OCI-M1 (cell line): ENCODE data around the gene BICRA.
A peak's percentile ranks its signal among the peaks of the same experiment; 100 is the strongest.
"Not testable (repeated sequence)": the region's sequence is repeated elsewhere in the genome, so short reads cannot be mapped to it uniquely, and the experiment has no call there.

Experiments
- DNase-seq: peaks from one replicate; lab custom pipeline; 2025; lab: John Stamatoyannopoulos, UW

The BICRA gene

DNA sequence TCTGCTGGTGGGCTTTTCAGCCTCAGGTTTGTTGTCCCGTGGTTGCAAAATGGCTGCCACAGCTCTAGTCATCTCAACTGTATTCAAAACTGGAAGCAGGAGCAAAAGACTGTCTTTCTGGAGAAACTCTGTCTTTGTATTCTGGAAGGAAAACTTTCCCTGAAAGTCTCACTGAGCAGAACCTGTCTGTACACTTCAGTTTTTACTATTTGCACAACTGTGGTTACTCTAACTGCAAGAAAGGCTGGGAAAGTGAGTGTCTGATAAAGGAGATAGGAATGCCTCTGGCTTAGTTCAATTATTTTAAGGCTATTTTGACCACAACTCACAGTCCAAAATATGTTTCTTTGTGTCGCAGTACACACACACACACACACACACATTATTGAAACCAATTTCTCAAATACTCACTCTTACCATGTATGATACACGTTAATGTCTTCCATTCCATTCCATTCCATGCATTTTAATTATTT, 54.5 kb downstream of the BICRA start:
- peak; percentile 64 for DNase-seq

DNA sequence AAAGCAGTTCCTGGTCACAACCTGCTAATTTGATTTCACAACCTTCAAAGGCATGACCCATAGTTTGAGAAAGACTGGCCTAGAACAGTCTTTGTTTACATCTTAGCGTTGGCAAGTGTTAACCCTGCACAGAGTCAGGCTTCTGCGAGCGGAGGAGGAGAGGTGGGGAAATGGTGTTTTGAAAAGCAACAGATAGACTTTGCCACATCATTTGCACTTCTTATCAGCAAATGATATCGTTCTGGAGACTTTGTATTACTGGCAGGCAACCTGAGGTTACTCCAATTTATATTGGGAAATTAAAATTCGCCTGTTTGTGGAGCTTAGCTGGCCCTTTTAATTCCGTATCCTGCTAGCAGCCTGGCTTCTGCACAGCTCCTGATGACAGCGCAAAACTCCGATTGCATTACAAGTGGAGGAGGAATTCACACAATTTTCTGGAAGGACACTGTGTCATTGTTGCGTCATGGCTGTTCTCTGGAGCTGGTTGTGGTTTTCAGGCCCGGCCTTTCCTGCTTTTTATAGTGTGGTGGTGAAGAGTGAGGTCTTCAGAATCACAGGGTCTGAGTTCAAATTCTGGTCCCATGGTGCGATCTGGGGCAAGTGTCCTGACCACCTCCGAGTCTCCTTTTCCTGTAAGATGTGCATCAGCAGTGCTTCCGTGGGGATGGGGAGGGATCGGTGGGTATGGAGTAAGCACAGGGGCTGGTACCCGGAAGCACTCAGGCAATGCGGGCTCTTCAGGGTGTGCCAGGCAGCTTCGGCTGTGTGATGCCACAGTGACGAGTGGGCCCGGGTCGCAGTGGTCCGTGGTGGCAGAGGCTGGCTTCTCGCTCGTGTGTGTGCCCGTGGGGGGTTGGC, 55.2 kb downstream of the BICRA start:
- DNase-seq, result peak; percentile 82

DNA sequence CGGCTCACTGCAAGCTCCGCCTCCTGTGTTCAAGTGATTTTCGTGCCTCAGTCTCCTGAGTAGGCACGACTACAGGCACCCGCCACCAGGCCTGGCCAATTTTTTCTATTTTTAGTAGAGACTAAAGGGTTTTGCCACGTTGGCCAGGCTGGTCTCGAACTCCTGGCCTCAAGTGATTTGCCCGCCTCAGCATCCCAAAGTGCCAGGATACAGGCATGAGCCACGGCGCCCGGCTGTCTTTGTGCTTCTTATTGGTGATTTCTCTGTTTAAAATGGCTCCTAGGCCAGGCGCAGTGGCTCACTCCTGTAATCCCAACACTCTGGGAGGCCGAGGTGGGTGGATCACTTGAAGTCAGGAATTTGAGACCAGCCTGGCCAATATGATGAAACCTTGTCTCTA, 59.6 kb downstream of the BICRA start:
- not testable (repeated sequence) for DNase-seq

DNA sequence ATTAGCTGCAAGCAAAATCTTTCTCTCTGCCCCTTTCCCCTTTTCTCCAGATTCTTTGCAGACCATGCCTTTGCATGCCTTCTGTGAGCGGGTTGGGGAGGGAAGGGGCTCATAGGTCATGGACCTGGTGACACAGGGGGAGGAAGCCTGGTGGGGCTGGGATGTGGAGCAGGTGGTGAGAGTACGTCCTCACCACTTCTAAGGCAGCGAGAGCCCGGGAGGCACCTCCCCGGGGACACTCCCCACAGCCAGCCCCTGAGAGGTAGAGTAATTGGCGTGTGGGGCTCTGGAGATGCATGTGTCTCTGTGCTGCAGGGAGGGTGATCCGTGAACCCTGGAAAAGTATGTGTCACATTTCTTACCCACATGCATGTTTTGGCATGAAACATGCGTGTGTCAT, 61.8 kb downstream of the BICRA start:
- DNase-seq, result no peak

DNA sequence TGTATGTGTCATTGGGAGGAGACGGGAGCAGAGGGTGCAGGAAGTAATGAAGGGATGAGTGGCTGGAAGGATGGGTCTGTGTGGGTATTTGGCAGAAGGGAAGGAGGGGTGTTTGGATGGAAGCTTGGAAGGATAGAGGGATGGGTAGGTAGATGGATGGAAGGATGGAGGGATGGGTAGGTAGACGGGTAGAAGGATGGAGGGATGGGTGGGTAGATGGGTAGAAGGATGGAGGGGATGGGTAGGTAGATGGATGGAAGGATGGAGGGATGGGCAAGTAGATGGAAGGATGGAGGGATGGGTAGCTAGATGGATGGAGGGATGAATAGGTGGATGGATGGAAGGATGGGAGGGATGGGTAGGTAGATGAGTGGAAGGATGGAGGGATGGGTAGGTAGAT, 62.6 kb downstream of the BICRA start:
- no peak for DNase-seq

DNA sequence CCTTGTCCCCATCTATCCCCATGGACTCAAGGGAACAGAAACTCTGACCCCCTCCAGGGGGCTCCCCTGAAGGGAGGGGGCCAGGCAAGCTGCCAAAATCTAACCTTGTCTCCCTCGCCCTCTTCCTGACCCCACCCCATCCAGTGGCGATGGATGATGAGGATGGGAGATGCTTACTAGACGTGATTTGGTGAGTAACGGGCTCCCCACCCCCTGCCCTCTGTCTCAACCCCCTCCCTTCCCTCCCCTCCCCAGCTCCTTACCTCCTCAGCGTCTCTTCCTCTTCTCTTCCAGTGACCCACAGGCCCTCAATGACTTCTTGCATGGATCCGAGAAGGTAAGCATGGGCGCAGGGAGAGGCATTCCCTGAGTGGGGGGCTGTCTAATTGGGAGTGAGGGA, 64.5 kb downstream of the BICRA start:
- DNase-seq, result no peak

DNA sequence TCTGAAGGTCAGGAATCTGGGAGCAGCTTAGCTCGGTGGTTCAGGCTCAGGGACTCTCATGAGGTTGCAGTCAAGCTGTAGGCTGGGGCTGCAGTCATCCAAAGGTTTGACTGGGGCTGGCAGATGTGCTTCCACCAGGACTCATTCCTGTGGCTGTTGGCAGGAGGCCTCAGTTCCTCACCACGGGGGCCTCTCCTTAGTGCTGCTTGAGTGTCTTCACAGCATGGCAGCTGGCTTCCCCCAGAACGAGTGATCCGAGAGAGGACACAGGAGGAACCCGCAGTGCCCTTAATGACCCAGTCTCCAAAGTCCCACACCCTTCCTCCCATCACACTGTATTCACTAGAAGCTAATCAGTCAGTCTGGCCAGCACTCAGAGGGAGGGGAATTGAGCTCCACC, 65.6 kb downstream of the BICRA start:
- no peak for DNase-seq

DNA sequence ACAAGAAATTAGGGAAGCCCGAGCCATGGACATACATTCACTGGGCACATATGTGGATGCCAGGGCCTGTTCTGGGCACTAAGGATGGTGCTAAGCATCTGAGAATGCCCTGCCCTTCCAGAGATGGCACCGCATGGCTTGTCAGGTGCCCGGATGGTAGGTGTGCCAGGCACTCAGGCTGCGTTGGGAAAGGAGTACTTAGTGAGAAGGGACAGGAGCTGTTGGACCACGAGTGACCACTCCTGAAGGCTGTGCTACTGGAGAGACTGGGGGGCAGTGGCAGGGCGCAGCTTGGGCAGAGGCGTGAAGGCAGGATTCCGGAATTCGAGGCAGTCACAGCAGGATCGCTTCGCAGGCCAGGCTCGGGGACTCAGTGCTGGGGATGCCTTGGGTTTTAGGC, 66.3 kb downstream of the BICRA start:
- no peak for DNase-seq

DNA sequence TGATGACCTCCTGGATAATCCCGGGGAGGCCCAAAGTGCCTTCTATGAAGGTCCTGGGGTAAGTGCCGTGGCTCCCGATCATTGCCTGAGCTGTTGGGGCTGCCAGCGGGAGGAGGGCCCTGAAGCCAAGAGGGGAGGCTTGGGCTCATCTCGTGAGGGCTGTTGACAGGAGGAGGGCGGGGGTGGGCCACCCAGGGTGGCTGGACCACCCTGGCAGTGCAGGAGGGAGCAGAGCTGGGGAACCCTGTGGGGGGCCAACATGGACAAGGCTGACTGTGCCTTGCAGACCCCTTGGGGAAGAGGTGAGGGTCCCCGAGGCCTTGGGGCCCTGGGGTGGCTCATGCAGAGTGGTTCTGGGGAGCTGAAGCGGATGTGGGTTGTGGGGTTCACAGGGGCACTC, 66.9 kb downstream of the BICRA start:
- DNase-seq, result no peak

DNA sequence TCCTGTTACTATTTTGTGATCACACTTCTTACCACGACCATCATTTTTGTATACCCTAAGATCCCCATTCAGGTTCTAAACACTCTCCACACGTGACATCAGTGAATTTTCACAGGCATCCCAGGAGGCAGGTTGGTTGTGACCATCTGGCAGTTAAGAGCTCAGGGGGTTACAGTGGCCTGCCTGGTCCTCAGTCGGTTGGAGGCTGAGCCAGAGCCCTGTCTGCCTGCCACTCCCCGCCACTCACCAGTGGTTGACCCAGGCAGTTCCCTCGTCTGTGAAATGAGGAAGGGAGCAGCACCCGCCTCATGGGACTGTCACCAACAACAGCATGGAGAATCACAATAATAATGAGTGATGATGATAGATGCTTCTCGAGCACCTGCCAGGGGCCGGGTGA, 67.9 kb downstream of the BICRA start:
- no peak for DNase-seq

DNA sequence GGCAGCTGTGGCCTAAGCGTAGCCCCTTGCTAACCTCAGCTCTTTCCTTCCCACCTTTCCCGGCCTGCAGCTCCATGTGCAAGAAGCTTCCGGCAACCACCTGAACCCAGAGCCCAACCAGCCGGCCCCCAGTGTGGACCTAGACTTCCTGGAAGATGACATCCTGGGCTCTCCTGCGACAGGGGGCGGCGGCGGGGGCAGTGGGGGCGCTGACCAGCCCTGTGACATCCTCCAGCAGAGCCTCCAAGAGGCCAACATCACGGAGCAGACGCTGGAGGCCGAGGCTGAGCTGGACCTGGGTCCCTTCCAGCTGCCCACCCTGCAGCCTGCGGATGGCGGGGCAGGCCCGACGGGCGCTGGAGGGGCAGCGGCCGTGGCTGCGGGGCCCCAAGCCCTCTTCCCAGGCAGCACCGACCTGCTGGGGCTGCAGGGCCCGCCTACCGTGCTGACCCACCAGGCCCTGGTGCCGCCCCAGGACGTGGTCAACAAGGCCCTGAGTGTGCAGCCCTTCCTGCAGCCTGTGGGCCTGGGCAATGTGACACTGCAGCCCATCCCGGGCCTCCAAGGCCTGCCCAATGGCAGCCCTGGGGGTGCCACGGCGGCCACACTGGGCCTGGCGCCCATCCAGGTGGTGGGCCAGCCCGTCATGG, 70.4 kb downstream of the BICRA start:
- no peak for DNase-seq

DNA sequence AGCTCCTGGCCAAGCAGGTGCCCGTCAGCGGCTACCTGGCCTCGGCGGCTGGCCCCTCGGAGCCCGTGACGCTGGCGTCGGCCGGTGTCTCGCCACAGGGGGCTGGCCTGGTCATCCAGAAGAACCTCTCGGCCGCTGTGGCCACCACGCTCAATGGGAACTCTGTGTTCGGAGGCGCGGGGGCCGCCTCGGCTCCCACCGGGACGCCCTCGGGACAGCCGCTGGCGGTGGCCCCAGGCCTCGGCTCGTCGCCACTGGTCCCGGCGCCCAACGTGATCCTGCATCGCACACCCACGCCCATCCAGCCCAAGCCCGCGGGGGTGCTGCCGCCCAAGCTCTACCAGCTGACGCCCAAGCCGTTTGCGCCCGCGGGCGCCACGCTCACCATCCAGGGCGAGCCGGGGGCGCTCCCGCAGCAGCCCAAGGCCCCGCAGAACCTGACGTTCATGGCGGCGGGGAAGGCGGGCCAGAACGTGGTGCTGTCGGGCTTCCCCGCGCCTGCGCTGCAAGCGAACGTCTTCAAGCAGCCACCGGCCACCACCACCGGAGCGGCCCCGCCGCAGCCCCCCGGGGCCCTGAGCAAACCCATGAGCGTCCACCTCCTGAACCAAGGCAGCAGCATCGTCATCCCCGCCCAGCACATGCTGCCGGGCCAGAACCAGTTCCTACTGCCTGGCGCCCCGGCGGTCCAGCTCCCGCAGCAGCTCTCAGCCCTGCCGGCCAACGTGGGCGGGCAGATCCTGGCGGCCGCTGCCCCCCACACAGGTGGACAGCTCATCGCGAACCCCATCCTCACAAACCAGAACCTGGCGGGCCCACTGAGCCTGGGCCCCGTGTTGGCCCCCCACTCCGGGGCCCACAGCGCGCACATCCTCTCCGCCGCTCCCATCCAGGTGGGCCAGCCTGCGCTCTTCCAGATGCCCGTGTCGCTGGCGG, 71.3 kb downstream of the BICRA start:
- DNase-seq, result no peak

DNA sequence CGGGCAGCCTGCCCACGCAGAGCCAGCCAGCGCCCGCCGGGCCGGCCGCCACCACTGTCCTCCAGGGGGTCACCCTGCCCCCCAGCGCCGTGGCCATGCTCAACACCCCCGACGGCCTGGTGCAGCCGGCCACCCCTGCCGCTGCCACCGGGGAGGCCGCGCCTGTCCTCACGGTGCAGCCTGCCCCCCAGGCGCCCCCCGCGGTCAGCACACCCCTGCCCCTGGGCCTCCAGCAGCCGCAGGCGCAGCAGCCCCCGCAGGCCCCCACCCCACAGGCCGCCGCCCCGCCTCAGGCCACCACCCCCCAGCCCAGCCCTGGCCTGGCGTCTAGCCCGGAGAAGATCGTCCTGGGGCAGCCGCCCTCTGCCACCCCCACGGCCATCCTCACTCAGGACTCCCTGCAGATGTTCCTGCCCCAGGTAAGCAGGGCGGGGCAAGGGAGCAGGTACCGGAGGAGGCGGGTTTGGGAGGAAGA, 72.0 kb downstream of the BICRA start:
- no peak for DNase-seq

DNA sequence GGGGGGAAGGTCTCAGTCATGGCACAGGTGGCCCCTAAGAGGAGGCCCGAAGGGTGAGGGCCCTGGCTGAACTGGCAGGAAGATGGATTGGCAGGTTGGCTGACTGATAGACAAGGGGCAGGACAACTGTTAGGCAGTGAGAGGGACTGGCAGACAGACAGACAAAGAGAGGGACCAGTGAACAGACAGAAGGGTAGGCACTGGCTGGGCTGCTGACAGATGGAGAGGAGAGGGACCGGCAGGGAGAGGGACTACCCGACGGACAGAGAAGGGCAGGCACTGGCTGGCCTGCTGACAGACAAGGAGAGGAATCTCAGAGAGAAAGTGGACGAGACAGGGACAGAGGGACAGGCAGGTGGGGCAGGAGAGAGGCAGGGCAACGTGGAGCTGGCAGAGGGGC, 72.5 kb downstream of the BICRA start:
- DNase-seq, result no peak

DNA sequence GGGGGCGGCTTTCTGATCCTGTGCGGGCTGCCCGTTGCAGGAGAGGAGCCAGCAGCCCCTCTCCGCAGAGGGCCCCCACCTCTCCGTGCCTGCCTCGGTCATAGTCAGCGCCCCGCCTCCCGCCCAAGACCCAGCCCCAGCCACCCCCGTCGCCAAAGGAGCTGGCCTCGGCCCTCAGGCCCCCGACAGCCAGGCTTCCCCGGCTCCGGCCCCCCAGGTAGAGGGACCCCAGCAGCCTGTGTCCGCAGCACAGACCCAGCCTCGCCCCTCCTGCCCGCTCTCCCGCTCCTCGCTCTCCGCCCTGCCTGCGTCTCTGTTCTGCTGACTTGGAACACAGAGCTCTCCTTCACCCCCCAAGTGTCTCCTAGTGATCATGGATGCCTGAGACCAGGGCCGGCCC, 73.0 kb downstream of the BICRA start:
- no peak for DNase-seq

DNA sequence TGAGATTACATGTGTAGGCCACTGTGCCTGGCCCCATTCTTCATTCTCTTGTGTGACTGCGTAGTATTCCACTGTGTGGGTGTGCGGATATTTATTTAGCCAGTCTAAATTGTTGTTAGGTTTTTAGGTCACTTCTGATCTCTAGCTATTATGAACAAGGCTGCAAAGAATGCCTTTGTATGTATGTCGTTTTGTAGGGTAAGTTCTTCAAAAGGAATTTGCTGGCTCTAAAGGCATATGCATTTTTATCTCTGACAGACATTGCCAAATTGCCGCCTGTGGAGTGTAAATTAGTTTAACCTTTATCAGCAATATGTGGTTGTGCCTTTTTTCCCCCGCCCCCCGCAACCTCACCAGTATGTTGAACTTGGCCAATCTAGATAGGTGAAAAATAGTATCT, 74.0 kb downstream of the BICRA start:
- DNase-seq, result peak; percentile 84

DNA sequence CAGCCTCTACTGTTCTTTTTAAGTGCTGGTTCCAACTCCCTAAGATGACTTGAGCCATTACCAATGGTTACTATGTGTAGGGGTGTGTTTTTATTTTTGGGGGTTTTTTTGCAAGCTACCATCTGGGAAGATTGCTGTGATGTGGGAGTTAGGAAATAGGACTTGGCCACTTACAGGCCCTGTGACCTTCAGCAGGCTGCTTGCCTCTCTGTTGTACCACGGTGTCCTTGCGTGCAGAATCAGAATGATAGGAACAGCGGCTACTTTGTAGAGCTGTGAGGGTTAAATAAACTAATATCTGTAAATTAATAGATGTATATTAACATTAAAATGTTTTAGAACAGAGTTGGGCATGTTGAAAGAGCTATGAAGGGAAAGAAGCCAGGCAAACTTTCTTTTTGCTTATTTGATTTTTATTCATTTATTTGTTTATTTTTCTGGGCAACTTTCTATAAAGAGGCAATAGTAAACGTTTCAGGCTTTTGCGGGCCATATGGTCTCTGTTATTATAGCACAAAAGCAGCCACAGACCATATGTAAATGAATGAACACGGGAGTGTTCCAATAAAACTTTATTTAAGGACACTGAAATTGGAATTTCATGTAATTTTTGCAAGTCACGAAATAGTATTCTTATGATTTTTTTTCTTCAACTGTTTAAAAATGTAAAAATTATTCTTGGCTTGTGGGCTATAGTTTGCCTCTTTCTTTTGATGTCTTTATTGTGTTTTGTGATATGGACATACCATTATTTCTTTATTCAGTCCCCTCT, 77.9 kb downstream of the BICRA start:
- DNase-seq, result no peak

DNA sequence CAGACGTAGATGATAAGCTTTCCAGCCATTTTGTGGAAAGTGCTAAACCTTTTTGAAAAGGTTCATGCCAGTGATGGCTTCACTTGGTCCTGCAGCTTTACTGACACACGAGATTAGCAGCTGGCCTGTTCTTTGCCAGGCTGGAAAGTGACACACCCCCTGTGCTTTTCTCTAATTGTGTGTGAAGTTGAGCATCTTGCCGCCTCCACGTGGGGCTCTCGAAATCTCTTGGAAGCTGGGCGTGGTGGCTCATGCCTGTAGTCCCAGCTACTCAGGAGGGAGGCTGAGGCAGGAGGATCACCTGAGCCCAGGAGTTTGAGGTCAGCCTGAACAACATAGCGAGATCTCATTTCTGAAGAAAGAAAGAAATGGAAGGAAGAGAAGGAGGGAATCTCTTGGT, 79.0 kb downstream of the BICRA start:
- no peak for DNase-seq

DNA sequence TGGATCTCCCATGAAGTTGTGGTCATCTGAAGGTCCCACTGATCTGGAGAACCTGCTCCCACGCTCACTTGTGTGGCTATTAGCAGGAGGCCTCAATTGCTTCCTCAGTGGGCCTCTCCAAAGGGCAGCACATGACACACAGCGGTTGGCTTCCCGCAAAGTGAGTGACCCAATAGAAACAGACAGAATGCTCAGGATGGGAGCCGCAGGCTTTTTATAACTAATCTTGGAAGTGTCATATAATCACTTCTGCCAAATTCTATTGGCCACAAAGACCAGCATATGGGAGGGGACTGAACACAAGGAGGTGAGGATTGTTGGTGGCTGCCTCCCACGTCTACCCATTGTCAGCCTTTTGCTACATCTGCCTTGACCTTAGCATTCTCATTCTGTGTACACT, 82.2 kb downstream of the BICRA start:
- DNase-seq, result no peak

DNA sequence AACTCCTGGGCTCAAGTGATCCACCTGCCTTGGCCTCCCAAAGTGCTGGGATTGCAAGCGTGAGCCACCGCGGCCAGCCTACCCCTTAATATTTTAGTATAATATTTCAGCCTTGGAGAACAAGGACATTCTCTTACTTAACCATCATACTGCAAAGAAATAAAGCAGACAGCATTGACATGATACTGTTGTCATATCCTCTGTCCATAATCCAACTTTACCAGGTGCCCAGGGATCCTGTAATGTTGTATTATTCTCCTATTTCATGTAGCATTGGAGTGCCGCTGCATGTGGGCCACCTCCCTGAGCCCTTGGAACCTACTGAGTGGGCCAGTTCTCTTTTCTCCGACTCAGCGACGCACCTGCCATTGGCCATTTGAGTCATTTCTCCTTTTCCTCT, 82.8 kb downstream of the BICRA start:
- DNase-seq, result no peak

DNA sequence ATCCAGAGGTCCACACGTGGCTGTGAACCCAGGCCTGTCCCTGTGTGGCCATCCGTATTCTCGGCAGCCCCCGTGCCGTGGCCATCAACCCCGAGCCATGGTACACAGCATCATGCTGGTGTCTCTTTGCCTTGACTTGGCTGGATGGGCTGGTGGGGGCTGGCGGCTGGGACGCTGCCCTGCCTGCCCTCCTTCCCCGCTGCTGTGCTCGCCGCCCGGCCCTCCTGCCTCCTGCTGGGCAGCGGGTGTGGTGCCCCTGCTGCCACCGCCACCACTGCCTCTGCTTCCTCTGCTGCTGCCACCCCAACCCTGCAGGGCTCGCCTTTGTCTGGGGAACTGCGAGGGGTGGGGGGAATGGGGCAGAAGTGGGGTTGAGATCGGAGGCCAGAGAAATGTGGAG, 84.6 kb downstream of the BICRA start:
- no peak for DNase-seq

DNA sequence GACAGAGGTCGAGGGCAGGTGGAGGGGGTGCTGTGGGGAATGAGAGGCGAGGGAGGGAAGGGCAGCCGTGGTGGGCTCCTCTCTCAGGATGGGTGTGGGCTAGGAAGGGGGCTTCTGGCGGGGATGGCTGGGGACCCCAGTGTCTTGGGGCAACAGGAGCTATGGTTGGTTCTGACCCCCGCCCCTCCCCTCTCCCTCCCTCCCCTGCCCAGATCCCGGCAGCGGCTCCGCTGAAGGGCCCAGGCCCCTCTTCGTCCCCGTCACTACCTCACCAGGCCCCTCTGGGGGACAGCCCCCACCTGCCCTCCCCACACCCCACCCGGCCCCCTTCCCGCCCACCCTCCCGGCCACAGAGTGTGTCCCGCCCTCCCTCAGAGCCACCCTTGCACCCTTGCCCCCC, 85.0 kb downstream of the BICRA start:
- no peak for DNase-seq
